MM.1S (cell line): ENCODE data around the gene COLEC12.

ENCODE experiments used
- CTCF ChIP-seq: fragments of 300-600 bp; sonication (generic); IDR thresholded peaks from 2 replicates; pipeline ENCODE4 v1.5.1; 2016; ENCODE audit warnings: antibody characterized with exemption, low read length, mixed read lengths
- EZH2phosphoT487 ChIP-seq: fragments of 300-600 bp; sonication (generic); IDR thresholded peaks from 2 replicates; pipeline ENCODE4 v1.6.1; 2018; ENCODE audit warnings: antibody characterized with exemption, low read length

GRCh38 chr18:415617-416612 lies 84.6 kb downstream of the COLEC12 start:
- TF ChIP-seq CTCF: no peak
- TF ChIP-seq EZH2phosphoT487: no peak
